BE2C (cell line): ENCODE results near the gene SOX2. TPM values are rescaled to one million over a fixed set of nuclear protein-coding genes. Genes with fewer than 3 reads are reported as not detected.
A peak's percentile ranks its signal among the peaks of the same experiment; 100 is the strongest.

Source experiments
- DNase-seq: peaks from one replicate; pipeline ENCODE4 v3.0.0-alpha.2; 2020
- H3K27me3 ChIP-seq: fragments of 250-450 bp; sonication (Bioruptor Pico); 2 replicates; pipeline ENCODE4 v1.5.1; 2020; ENCODE audit warnings: mild to moderate bottlenecking
- H3K36me3 ChIP-seq: fragments of 250-450 bp; sonication (Bioruptor Pico); 2 replicates; pipeline ENCODE4 v1.5.1; 2020; ENCODE audit warnings: mild to moderate bottlenecking
- H3K4me1 ChIP-seq: fragments of 250-450 bp; sonication (Bioruptor Pico); 2 replicates; pipeline ENCODE4 v1.5.1; 2020
- H3K4me3 ChIP-seq: 2 replicates; pipeline ENCODE4 v1.5.1; 2011; ENCODE audit warnings: low read depth, low read length
- H3K9me3 ChIP-seq: fragments of 250-450 bp; sonication (Bioruptor Pico); 2 replicates; pipeline ENCODE4 v1.5.1; 2020
- CTCF ChIP-seq: IDR thresholded peaks from 2 replicates; pipeline ENCODE4 v1.5.1; 2012; ENCODE audit warnings: mild to moderate bottlenecking, low read depth, low read length
- polyA plus RNA-seq: library from polyadenylated mRNA; unstranded; fragments of >200 nt; gene quantifications from one replicate; pipeline ENCODE4 v1.2.1, GENCODE V29; 2012; ENCODE audit warnings: low read depth, missing spikeins; ENCODE audit not compliant: insufficient read length, insufficient read depth

Gene SOX2
- 0.34 TPM for polyA plus RNA-seq

GRCh38 chr3:181711325-181712135 is at the start of gene SOX2:
Gene SOX2 (plus strand): TSS chr3:181711925. CDS start chr3:181712361, 436 bp downstream.
- H3K36me3 ChIP-seq = no peaks in the 10 kb centered on the region
- H3K9me3 ChIP-seq = no peaks in the 10 kb centered on the region
- no peak for TF ChIP-seq CTCF
- peaks cover 22% of the 10 kb centered on the region for H3K27me3 ChIP-seq
- peak within 1 kb of the TSS; percentile 66 for H3K4me3 ChIP-seq
- no peaks in the 10 kb centered on the region; the same call in 1 of the 2 replicates for H3K4me1 ChIP-seq
- DNase-seq = peak; percentile 92

GRCh38 chr3:181683563-181683962 is 28.2 kb upstream of the SOX2 start:
- no peaks in the 10 kb centered on the region for H3K4me1 ChIP-seq
- no peak for TF ChIP-seq CTCF

GRCh38 chr3:181687190-181687589 is 24.5 kb upstream of the SOX2 start:
- no peak overlapping the region for H3K4me3 ChIP-seq
- DNase-seq = no peak
- TF ChIP-seq CTCF = no peak

More at GRCh38 chr3:181683563-181683962, 28.2 kb upstream of the SOX2 start:
- no peaks in the 10 kb centered on the region for H3K9me3 ChIP-seq
- no peak for DNase-seq
- no peaks in the 10 kb centered on the region for H3K36me3 ChIP-seq
- H3K27me3 ChIP-seq = no peaks in the 10 kb centered on the region
- no peak overlapping the region for H3K4me3 ChIP-seq

GRCh38 chr3:181687731-181688130 is 24.0 kb upstream of the SOX2 start:
- no peaks in the 10 kb centered on the region for H3K36me3 ChIP-seq
- no peak overlapping the region for H3K4me3 ChIP-seq
- H3K9me3 ChIP-seq = no peaks in the 10 kb centered on the region
- TF ChIP-seq CTCF = no peak
- no peaks in the 10 kb centered on the region for H3K27me3 ChIP-seq
- H3K4me1 ChIP-seq = no peaks in the 10 kb centered on the region
- DNase-seq = no peak

More at GRCh38 chr3:181687190-181687589, 24.5 kb upstream of the SOX2 start:
- no peaks in the 10 kb centered on the region for H3K27me3 ChIP-seq
- H3K4me1 ChIP-seq = no peaks in the 10 kb centered on the region
- H3K36me3 ChIP-seq = no peaks in the 10 kb centered on the region
- no peaks in the 10 kb centered on the region for H3K9me3 ChIP-seq

- TF ChIP-seq CTCF = no peak
- Histone ChIP-seq H3K9me3 (no peaks in the 10 kb centered on the region), H3K27me3 (no peaks in the 10 kb centered on the region), H3K4me1 (no peaks in the 10 kb centered on the region), H3K36me3 (no peaks in the 10 kb centered on the region), H3K4me3 (no peak overlapping the region)
- DNase-seq = no peak
Measured at GRCh38 chr3:181689546-181689945, 22.2 kb upstream of the SOX2 start.

- DNase-seq = no peak
- Histone ChIP-seq H3K9me3 (no peaks in the 10 kb centered on the region), H3K4me1 (no peaks in the 10 kb centered on the region), H3K36me3 (no peaks in the 10 kb centered on the region), H3K27me3 (no peaks in the 10 kb centered on the region), H3K4me3 (no peak overlapping the region)
- no peak for TF ChIP-seq CTCF
Measured at GRCh38 chr3:181690769-181691168, 21.0 kb upstream of the SOX2 start.
